ENCODE data around the gene SLC25A24.
A peak's percentile ranks its signal among the peaks of the same experiment; 100 is the strongest.

Gene SLC25A24

DNA sequence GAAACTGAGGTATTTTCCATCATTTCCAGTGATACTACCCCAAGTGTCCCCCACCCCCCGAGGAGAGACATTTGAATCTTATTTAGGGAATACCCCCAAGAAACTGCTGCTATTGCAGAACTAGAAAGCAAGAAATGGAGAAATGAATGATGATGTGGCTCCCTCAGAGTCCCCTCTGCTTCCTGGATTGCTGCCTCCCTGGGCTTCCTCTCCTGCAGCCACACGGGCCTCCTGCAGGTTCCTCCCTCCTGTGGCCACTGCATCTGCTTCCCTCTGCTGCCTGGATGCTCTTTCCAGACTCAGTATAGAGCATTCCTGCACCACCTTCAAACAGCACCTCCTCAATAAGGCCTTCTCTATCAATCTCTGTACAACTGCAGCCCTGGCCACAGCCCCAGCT, 69.3 kb downstream of the SLC25A24 start:
- Mint-ChIP-seq H3K27me3 (no peaks in the 10 kb centered on the region), H3K27ac (no peak overlapping the region), H3K4me3 (no peak overlapping the region), H3K36me3 (peaks cover 26% of the 10 kb centered on the region), H3K4me1 (no peaks in the 10 kb centered on the region), H3K9me3 (peaks cover 7% of the 10 kb centered on the region)
- ATAC-seq = no peak

DNA sequence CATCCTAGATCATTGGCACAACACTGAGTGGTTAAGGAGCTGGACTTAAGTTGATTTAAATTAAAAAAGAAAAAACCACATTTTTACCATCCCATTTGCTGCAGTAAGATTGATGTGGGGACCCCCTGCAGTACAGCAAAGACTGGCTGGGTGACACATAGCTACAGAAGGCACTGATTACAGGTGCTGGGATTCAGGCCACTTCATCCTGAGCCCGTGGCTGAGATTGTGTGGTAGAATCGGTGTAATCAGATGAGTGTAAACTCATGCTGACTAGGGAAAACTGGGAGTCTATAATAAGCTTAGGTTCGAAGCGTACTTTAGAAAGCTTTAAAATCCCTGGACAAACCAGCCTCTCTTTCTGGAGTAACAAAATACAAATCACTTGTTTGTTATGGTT, 70.1 kb downstream of the SLC25A24 start:
- Mint-ChIP-seq H3K27ac (peak overlapping the region; percentile 6), H3K36me3 (peaks cover 26% of the 10 kb centered on the region), H3K4me1 (no peaks in the 10 kb centered on the region), H3K9me3 (peaks cover 7% of the 10 kb centered on the region), H3K27me3 (no peaks in the 10 kb centered on the region), H3K4me3 (no peak overlapping the region)
- no peak for ATAC-seq

DNA sequence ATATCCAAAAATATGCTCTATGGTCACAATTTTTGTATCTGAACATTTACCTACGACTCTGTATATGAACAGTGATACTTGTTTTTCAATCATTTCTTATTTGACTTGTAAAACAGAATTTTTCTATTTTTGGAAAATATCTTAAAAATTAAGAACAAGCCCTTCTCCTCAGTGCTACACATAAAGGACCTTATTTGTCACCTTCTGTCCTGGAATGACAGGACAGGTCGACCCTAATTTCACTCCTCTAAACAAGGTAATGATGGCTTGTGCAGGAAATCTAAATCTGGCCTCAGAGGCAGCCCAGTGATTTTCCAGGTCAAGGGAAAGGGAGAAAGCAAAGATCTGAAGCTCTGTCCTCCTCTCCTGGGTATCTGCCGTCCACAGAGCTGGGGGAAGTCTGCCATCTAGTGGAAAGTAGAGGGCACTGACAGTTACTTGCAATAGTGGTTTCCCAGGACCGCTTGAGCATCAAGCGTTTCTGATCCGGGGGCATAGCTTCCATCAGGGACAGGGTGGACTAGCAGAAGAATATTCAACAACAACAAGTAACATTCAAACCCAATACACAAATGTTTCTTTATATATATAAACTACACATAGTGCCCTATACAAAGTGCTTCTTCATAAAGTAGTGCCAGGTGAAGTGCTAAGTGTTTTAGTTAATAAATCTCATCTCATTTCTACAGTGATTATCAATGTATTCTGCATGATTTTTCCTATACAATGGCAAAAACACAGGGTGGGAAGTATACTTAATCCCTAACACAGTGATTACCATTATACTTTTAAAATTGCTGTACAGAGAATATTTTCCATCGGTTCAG, 74.6 kb downstream of the SLC25A24 start:
- H3K27ac Mint-ChIP-seq = no peak overlapping the region

DNA sequence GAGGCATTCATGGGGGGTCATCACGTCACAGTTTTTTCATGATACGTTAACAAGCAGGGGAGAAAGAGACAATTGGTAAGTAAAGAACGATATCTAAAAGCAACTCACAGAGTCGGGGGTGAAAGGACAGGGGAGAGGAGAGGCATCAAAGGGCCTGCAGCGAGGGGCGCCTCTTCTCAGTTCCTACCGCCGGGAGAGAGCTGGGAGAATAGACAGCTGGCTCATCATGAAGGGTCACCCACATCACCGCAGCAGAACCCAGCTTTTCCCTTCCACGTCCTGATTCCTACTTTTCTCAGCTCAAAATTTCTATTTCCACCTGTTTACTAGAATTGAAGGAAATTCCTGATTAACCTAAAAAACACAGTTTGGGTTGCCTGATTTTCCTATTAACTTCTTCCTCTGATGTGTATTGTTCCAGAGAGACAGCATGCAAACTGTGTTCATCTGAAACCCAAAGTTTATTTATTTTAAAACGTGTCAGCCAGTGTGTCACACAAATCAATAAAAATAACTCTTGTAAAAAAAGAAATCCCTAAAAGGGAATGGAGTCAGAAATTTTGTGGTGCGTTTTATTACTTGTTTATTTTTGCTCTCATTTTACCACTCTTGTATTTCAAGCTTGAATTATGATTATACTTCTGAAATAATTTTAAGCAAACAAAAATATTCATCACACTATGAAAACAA, 75.4 kb downstream of the SLC25A24 start:
- Mint-ChIP-seq H3K4me1 (peaks cover 10% of the 10 kb centered on the region), H3K27me3 (peaks cover 30% of the 10 kb centered on the region), H3K36me3 (no peaks in the 10 kb centered on the region), H3K27ac (no peak overlapping the region), H3K4me3 (no peak overlapping the region), H3K9me3 (no peaks in the 10 kb centered on the region)
- ATAC-seq = no peak

More for the DNA sequence above, 74.6 kb downstream of the SLC25A24 start:
- Mint-ChIP-seq H3K4me3 (no peak overlapping the region), H3K4me1 (peaks cover 2% of the 10 kb centered on the region), H3K36me3 (no peaks in the 10 kb centered on the region), H3K27me3 (peaks cover 22% of the 10 kb centered on the region), H3K9me3 (no peaks in the 10 kb centered on the region)
- peak; percentile 79 for ATAC-seq

DNA sequence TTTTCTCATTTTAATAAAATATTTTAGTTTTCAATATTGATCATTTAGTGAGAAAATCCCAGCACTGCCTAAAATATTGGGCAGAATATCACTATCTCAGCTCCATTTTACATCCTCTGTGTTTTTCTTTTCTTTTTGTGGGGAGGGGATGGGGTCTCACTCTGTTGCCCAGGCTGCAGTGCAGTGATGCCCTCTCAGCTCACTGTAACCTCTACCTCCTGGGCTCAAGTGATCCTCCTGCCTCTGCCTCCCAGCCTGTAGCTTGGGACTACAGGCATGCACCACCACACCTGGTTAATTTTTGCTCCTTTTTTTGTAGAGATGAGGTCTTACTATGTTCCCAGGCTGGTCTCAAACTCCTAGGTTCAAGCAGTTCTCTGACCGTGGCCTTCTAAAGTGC, 76.1 kb downstream of the SLC25A24 start:
- no peaks in the 10 kb centered on the region for H3K36me3 Mint-ChIP-seq
- no peak overlapping the region for H3K27ac Mint-ChIP-seq
- H3K4me3 Mint-ChIP-seq = no peak overlapping the region
- ATAC-seq = no peak
- peaks cover 11% of the 10 kb centered on the region for H3K4me1 Mint-ChIP-seq
- H3K9me3 Mint-ChIP-seq = no peaks in the 10 kb centered on the region
- H3K27me3 Mint-ChIP-seq = peaks cover 30% of the 10 kb centered on the region

DNA sequence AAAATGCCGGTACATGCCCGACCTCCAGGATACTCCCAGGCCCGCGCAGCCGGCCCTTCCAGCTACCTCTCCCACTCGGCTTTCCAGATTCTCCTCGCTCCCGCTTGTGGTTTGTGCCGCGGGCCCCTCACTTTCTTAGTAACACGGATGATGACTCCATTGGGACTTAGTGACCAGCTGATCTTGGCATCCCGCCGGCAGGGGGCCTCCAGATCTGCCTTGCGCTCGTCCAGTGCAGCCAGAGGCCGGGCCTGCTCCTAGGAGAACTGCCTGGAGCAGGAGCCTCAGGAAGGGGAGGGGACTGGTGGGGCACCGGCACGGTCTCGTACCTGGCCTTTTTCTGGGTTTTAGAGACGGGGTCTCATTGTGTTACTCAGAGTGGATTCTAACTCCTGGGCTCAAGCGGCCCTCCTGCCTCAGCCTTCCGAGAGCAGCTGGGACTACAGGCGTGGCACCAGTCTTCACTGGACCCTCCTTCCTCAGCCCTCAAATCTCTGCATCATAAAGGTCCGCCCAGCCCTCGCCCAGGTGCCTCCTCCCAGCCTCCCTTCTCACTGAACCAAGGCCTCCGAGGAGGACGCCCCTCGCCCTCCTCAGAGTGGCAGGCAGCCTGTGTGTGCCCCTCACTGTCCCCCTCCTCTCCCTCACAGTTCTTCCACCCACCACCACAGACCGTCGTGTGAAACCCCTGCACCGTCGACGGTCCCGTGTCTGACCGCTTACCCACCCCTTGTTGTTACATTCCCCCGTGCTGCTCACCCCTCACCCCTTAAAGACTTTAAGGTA, 78.6 kb downstream of the SLC25A24 start:
- H3K4me1 Mint-ChIP-seq = peaks cover 19% of the 10 kb centered on the region
- H3K27me3 Mint-ChIP-seq = peaks cover 30% of the 10 kb centered on the region
- H3K27ac Mint-ChIP-seq = peak overlapping the region; percentile 38
- no peak overlapping the region for H3K4me3 Mint-ChIP-seq
- peak; percentile 25 for ATAC-seq
- H3K36me3 Mint-ChIP-seq = no peaks in the 10 kb centered on the region
- H3K9me3 Mint-ChIP-seq = no peaks in the 10 kb centered on the region

DNA sequence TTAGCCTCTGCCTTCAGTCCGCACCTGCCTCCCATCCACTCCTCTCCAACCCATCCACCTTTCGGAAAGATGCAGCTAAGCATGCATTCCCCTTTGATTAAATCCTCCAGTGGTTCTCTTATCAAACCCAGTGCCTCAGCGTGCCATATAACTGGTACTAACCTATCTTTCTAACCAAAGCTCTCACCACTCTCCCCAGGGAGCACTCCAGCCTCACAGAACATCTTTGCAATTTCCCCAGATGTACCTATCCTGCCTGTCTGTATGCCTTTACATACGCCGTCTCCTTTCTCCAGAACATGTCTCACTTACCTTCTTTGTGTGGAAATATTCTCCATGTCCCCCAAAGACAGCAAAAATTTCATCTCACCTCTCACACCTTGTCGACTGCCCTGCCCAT, 80.0 kb downstream of the SLC25A24 start:
- Mint-ChIP-seq H3K27me3 (peaks cover 30% of the 10 kb centered on the region), H3K27ac (no peak overlapping the region)

DNA sequence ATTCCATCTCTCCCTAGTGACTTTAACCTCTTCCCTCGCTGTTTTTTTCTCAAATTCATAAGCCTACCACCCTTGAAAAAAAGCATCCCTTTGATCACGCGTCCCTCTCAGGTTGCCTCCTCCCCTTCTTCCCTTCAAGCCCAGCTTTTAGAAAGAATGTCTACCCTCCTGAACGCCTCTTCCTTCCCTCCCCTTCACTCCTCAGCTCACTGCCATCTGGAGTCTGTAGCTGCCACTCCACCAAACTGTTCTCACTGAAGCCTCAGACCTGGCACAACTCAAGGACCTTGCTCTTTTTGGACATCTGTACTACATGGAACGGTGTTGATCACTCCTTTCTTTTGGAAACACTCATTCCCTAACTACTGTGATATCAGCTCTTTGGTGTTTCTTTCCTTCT, 80.6 kb downstream of the SLC25A24 start:
- H3K9me3 Mint-ChIP-seq = no peaks in the 10 kb centered on the region
- no peak for ATAC-seq
- H3K27me3 Mint-ChIP-seq = peaks cover 30% of the 10 kb centered on the region
- peaks cover 19% of the 10 kb centered on the region for H3K4me1 Mint-ChIP-seq
- no peak overlapping the region for H3K4me3 Mint-ChIP-seq
- no peaks in the 10 kb centered on the region for H3K36me3 Mint-ChIP-seq
- no peak overlapping the region for H3K27ac Mint-ChIP-seq

More for the DNA sequence above, 80.0 kb downstream of the SLC25A24 start:
- Mint-ChIP-seq H3K4me1 (peaks cover 19% of the 10 kb centered on the region), H3K36me3 (no peaks in the 10 kb centered on the region), H3K4me3 (no peak overlapping the region), H3K9me3 (no peaks in the 10 kb centered on the region)
- no peak for ATAC-seq

DNA sequence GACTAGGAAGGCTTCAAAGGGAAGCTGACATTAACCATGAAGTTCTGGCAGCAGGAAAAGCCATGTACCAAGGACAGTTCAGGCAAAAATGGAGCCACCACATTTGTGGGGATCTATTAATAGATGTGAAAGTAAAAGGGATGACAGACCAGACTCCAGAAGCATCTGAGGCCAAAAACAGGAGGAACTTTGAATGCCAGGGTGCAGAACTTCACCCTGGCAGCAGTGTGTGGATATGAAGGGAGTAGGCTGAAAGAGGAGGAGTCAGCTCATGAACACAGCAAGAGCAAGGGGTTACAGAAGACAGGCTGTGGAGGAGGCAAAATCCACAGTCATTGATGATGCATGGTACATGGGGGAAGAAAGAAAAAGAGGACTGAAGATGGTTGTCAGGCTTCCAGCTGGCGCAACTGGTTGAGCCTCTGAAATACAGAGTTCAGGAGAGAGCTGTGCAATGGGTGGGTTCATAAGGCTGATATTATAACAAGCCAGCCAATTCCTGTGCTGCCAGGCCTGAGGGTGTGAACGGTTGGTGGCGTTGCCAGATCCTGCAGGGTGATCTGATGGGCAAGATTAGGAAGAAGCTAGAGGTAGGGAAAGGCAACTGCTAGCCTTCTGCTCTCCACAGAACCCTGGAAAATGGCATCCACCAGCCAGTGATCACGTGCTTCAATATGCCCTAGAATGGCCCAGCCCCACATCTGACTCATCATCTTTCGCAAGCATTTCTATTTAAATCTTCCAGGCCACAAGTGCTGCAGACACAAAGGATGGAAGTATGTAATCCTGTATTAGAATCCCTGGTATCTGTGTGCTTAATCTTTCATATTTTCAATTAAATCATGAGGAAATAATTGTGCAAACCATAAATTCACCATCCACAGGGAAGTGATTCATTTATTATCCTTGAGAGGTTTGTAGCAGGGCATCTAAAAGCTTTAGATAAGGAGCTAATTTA, 81.9 kb downstream of the SLC25A24 start:
- Mint-ChIP-seq H3K9me3 (no peaks in the 10 kb centered on the region), H3K36me3 (no peaks in the 10 kb centered on the region), H3K4me1 (peaks cover 19% of the 10 kb centered on the region), H3K27me3 (peaks cover 30% of the 10 kb centered on the region), H3K27ac (no peak overlapping the region), H3K4me3 (no peak overlapping the region)
- no peak for ATAC-seq

DNA sequence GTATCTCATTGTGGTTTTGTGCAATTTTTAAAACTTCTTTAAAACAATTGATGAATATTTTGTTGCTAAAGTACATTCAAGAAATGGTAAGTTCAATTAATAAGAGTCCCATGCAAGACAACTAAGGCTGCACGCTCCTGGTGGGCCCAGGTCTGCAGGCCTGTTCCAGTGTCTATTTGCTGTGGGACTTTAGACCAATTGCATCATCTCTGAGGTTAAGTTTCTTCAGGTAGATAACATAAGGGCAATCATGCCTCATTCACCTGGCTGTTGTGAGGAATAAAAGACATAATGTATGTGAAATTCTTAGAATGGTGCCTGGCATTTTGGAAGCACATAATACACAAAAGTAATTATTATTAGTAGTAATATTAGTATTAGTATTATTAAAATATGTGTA, 82.9 kb downstream of the SLC25A24 start:
- no peaks in the 10 kb centered on the region for H3K36me3 Mint-ChIP-seq
- H3K27me3 Mint-ChIP-seq = peaks cover 20% of the 10 kb centered on the region
- no peak for ATAC-seq
- peaks cover 19% of the 10 kb centered on the region for H3K4me1 Mint-ChIP-seq
- H3K9me3 Mint-ChIP-seq = no peaks in the 10 kb centered on the region
- H3K4me3 Mint-ChIP-seq = no peak overlapping the region
- H3K27ac Mint-ChIP-seq = no peak overlapping the region

DNA sequence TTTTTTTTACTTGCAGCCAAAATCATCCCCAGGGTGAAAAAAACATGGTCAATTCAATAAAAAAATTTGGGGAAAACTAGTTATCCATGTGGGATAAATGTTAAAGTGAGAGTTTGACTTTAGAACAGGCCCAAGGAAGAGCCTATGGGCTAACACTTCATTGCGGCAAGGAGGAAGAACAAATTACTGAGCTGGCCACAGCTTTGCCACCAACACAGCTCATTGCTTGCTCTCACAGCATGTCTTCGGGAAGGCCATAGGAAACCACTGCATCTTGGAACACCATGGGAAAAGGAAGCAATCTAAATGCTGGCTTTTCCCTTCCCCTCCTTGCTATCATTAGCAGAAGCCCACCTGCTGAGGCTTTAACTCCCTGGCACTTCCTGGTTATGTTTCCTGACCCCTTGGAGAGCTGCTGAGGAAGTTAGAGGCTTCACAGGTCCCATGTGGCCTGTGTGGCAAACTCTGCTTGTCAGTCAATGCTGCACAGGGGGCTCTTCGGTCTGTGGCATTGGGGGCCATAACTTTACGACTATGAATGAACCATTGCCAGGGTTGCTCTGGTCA, 86.0 kb downstream of the SLC25A24 start:
- Mint-ChIP-seq H3K4me1 (peaks cover 9% of the 10 kb centered on the region), H3K36me3 (no peaks in the 10 kb centered on the region), H3K9me3 (no peaks in the 10 kb centered on the region), H3K27ac (no peak overlapping the region), H3K27me3 (no peaks in the 10 kb centered on the region), H3K4me3 (no peak overlapping the region)
- ATAC-seq = no peak

DNA sequence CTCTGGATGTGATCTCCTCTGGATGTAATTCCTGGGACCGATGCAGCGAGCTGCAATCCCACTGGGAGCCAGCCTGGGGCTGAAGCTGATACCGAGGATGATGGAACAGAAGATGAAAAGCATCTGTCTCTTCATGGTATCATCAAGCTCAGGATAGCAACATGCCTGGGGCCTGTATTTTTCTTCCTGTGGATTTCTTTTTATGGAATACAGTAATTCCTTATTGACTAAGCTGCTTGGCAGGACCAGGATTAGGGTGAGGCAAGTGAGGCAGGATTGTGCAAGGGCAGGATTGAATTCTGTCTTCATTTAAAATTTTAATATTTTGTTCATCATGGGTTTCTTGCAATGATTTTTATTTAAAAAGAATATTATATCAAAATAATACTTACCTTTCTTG, 86.6 kb downstream of the SLC25A24 start:
- Mint-ChIP-seq H3K27me3 (no peaks in the 10 kb centered on the region), H3K4me3 (no peak overlapping the region), H3K9me3 (no peaks in the 10 kb centered on the region), H3K27ac (no peak overlapping the region), H3K4me1 (peaks cover 9% of the 10 kb centered on the region), H3K36me3 (no peaks in the 10 kb centered on the region)
- ATAC-seq = no peak

DNA sequence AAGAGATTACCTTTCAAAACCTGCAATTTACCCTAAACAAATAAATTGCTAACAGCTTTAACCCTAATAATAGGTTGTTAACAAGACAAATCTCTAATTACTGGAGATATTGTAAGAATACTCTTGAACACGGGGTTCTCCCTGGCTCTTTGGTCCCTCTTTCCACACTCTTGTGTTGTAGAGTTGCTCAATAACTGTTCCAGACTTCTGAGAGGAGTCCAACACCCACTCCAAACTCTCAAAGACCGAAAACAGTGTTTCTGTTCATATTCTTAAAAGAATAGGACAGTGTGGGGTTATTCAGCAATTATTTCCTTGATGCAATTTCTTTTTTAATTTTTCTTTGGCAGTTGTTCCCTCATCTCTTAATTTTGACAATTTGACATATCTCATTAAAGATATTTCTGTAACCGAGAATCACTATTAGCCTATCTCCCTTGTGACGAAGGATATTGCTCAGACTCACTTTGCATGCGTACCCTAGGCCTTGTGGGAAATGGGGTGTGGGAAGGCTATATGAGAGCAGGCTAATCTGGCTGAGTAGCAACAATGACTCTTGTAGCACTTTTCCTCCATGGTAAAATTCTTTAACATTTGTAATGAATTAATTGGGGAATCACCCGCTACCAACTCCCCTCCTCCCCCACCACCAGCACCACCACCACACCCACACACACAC, 90.7 kb downstream of the SLC25A24 start:
- no peaks in the 10 kb centered on the region for H3K36me3 Mint-ChIP-seq
- H3K27ac Mint-ChIP-seq = no peak overlapping the region
- no peak for ATAC-seq
- H3K4me1 Mint-ChIP-seq = no peaks in the 10 kb centered on the region
- H3K27me3 Mint-ChIP-seq = no peaks in the 10 kb centered on the region
- no peaks in the 10 kb centered on the region for H3K9me3 Mint-ChIP-seq
- H3K4me3 Mint-ChIP-seq = no peak overlapping the region

DNA sequence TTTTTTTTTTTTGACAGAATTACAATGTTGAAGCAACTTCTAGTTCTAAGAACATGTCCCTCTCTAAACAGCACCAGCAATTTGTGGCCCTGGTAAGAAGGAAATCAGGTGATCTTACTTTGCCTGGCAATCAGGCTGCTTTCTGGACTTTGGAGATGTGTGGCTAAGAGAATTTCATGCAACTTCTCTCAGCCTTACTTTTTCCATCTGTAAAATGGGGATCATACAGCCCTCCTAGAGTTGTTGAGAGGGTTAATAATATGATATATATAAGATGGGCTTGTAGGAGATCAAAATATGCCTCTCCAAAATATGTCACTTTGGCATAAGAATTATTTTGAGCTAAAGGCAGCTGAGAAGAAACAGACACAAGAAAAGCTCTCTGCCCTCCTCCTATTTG, 92.0 kb downstream of the SLC25A24 start:
- H3K4me3 Mint-ChIP-seq = no peak overlapping the region
- H3K4me1 Mint-ChIP-seq = no peaks in the 10 kb centered on the region
- ATAC-seq = no peak
- H3K9me3 Mint-ChIP-seq = no peaks in the 10 kb centered on the region
- H3K27ac Mint-ChIP-seq = no peak overlapping the region
- no peaks in the 10 kb centered on the region for H3K36me3 Mint-ChIP-seq
- H3K27me3 Mint-ChIP-seq = no peaks in the 10 kb centered on the region

Measured in stimulated activated memory B cell treated with anti-CD40 and anti-IgM and Interleukin-4, amounts not matched to agents 10 μg/mL and 1 μg/mL and 100 μg/mL, for 72 hours (primary cell).